Adrenal gland (tissue), 5 donors: Measurements from ENCODE around the gene GRWD1.

Source experiments
- POLR2A ChIP-seq, 2 donors: fragments of 450-650 bp; IDR thresholded peaks; one replicate each; pipeline ENCODE4 v1.6.1; 2017; ENCODE audit warnings: antibody characterized with exemption in 2 of 2, mild to moderate bottlenecking in 2 of 2, moderate library complexity in 1 of 2
- TF ChIP-seq, protein P1 (sequence below), 6 experiments: fragments of 450-650 bp in 4 of 6; fragments of 200-600 bp in 2 of 6; sonication (generic) in 1 of 6; IDR thresholded peaks; 1 replicate in 5 of 6; 2 replicates in 1 of 6; pipeline versions ENCODE4 v1.5.1 to v1.8.0; 2016 to 2021; ENCODE audit warnings: antibody characterized with exemption in 6 of 6, mild to moderate bottlenecking in 2 of 6, moderate library complexity in 1 of 6
- donor health status: DM: no; HTN: no; CAD: no.

DNA sequence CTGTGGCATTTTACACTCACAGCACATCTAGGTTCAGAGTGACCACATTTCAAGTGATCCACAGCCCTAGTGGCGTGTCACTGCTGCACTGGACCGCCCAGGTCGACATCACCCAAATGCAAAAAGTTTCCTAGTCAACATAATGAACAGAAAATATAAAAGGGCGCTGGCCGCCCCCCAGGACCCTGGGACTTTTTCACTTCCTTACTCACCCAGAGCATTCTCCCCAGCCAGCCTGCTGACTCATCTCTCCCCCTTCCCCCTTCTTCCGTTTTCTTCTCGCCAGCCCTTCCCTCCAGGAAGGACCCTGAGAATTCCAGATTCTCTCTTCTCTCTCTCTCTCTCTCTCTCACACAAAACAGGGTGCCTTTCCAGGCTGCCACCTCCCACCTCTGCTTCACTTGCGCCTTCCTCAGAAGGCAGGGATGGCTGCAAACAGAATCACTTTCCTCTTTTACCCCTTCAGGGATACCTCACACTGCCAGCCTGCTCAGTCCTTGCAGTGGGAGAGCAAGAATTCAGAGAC lies 21.0 kb upstream of the GRWD1 start:
- TF ChIP-seq, protein P1, sequence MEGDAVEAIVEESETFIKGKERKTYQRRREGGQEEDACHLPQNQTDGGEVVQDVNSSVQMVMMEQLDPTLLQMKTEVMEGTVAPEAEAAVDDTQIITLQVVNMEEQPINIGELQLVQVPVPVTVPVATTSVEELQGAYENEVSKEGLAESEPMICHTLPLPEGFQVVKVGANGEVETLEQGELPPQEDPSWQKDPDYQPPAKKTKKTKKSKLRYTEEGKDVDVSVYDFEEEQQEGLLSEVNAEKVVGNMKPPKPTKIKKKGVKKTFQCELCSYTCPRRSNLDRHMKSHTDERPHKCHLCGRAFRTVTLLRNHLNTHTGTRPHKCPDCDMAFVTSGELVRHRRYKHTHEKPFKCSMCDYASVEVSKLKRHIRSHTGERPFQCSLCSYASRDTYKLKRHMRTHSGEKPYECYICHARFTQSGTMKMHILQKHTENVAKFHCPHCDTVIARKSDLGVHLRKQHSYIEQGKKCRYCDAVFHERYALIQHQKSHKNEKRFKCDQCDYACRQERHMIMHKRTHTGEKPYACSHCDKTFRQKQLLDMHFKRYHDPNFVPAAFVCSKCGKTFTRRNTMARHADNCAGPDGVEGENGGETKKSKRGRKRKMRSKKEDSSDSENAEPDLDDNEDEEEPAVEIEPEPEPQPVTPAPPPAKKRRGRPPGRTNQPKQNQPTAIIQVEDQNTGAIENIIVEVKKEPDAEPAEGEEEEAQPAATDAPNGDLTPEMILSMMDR (IDR thresholded peaks at IDR 0.05) = no peak
- no peak for TF ChIP-seq POLR2A (IDR thresholded peaks at IDR 0.05)
